HPDE6-E6E7 (cell line): ENCODE measurements around the gene HEATR1.
"Not testable (repeated sequence)": the region's sequence is repeated elsewhere in the genome, so short reads cannot be mapped to it uniquely, and the experiment has no call there.

Experiments used
- DNase-seq: peaks from one replicate; pipeline ENCODE4 v3.0.0; 2011; ENCODE audit warnings: missing footprints; ENCODE audit errors: extremely low spot score

HEATR1 gene, protein sequence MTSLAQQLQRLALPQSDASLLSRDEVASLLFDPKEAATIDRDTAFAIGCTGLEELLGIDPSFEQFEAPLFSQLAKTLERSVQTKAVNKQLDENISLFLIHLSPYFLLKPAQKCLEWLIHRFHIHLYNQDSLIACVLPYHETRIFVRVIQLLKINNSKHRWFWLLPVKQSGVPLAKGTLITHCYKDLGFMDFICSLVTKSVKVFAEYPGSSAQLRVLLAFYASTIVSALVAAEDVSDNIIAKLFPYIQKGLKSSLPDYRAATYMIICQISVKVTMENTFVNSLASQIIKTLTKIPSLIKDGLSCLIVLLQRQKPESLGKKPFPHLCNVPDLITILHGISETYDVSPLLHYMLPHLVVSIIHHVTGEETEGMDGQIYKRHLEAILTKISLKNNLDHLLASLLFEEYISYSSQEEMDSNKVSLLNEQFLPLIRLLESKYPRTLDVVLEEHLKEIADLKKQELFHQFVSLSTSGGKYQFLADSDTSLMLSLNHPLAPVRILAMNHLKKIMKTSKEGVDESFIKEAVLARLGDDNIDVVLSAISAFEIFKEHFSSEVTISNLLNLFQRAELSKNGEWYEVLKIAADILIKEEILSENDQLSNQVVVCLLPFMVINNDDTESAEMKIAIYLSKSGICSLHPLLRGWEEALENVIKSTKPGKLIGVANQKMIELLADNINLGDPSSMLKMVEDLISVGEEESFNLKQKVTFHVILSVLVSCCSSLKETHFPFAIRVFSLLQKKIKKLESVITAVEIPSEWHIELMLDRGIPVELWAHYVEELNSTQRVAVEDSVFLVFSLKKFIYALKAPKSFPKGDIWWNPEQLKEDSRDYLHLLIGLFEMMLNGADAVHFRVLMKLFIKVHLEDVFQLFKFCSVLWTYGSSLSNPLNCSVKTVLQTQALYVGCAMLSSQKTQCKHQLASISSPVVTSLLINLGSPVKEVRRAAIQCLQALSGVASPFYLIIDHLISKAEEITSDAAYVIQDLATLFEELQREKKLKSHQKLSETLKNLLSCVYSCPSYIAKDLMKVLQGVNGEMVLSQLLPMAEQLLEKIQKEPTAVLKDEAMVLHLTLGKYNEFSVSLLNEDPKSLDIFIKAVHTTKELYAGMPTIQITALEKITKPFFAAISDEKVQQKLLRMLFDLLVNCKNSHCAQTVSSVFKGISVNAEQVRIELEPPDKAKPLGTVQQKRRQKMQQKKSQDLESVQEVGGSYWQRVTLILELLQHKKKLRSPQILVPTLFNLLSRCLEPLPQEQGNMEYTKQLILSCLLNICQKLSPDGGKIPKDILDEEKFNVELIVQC (N-terminal part only)

DNA sequence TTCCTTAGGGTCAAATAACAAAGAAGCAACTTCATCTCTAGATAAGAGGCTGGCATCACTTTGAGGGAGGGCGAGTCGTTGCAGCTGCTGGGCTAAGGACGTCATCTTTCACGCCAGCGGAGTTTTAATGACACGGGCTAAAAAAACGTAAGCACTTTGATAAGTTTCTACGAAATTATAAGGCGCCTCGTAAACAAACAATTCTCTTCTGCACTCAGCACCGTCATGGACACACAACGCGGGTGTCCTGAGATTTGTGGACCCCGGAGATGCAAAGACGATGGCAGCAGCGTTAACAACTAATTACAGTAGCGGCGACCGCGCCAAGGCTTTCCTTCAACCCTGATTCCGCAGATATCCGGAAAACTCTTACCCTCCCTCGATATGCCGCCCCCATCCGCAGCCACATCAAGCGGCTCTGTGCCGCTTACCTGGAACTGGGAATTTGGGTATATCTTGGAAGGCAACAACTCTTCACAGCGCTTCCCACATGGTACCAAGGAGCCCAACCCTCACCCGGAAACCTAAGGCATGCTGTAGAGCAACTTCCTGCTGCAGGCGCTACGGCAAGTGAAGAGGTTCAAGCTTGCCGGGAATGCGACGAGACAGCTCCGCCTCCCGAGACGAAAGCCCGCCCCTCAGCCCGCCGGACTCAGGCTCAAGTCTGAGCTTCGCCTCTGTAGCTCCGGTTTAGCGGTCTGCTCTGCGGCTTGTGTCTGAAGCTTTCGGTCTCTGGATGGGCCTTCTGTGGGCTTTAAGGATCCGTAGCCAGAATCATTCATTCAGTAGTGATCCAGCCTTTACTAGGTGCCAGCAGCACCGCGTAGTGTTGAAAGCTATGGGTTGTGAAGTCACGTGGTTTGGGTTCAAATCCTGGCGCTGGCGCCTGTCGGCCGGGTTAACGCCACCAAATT, at the start of gene HEATR1:
HEATR1 (minus strand) TSS at position 526 of the 914 bp plus-strand sequence; CDS start at position 105, 421 bp downstream.
- peak; percentile 90 for DNase-seq

DNA sequence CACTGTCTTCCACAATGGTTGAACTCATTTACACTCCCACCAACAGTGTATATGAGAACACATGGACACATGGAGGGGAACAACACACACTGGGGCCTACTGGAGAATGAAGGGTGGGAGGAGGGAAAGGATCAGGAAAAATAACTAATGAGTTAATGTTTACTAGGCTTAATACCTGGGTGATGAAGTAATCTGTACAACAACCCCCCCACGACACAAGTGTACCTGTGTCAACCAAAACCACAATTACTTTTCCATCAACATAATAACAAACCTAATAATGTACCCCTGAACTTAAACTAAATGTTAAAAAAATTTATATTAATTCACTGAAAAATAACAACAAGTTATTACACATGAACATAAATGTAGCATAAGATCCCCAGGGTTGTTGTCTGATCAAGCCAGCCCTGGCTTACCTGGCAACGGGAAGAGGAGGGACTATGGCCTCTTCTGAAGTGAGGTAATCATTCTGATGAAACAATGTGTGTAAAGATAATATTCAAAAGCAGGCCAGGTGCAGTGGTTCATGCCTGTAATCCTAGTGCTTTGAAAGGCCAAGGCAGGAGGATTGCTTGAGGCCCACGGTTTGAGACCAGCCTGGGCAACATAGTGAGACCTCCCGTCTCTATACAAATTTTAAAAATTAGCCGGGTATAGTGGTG, 40.8 kb upstream of the HEATR1 start:
- DNase-seq = no peak

DNA sequence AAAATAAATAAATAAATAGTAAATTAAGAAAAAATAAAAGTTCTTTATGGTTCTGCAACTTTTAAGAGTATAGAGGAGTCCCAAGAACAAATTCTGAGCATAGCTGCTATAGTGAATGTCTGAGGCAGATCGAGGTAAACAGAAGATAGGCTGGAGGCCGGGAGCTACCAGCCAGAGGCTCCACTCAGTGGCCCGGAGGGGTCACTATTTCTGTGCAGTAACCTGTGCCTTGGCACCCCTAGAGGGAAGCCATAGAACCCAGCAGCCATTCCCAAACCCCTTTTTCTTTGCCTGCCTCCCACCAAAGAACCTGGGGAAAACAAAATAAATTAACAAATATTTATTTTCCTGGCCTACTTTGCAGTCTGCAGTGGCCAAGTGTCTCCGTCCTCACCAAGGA, 38.4 kb upstream of the HEATR1 start:
- DNase-seq = no peak

DNA sequence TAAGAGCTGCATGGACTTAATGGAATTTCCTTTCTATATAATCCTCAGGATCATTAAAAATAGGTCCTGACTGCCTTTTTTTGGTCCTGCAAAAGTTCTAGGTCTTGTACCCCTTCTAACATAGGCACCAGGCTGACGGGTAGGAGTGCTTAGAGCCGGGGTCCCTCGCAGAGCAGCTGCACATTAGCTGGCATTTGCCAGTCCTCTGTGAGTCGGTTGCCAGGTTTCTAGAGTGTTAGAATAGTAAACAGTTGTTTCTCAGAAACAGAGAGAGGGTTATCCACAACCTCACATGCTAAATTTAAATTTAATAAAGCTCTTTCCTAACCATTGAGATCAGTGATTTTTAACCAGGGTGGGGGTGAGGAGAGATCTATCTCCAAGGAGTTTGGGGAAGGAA, 35.4 kb upstream of the HEATR1 start:
- DNase-seq = no peak

DNA sequence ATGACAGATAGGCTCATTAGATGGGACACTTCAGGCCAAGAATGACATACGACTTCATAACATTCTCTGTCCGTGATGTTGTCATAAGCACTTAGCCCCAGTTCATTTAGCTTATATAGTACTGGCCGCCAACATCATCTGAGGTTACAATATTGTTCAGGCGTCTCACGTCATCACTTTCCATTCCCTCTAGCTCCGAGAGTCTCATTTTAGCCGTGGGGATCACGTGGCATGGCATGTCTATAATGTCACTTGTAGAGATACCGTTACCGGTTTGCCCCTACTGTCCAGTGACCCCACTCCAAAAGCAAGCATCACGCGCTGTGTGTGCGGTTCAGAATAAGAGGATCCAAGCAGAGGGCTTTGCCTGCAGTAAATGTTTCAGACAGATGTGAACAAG, 34.6 kb upstream of the HEATR1 start:
- DNase-seq = no peak

DNA sequence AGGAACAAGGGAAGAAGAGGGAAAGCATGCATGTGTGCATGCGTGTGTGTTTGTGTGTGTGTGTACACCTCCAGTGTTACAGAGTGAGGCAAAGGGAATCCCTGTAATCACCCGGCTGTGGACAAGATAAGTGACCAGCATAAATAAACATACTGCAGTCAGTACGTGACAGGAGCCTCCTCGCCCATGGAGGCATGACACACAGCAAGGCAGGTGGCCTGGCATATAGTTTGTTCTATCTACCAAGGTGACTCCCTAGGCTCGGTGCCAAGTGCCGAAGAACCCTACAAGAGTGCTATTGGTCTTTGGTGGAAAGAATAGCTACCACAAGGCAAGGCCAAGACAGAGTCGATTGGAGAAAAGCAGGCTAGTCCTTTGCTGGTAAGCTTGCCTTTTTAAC, 31.7 kb upstream of the HEATR1 start:
- no peak for DNase-seq

DNA sequence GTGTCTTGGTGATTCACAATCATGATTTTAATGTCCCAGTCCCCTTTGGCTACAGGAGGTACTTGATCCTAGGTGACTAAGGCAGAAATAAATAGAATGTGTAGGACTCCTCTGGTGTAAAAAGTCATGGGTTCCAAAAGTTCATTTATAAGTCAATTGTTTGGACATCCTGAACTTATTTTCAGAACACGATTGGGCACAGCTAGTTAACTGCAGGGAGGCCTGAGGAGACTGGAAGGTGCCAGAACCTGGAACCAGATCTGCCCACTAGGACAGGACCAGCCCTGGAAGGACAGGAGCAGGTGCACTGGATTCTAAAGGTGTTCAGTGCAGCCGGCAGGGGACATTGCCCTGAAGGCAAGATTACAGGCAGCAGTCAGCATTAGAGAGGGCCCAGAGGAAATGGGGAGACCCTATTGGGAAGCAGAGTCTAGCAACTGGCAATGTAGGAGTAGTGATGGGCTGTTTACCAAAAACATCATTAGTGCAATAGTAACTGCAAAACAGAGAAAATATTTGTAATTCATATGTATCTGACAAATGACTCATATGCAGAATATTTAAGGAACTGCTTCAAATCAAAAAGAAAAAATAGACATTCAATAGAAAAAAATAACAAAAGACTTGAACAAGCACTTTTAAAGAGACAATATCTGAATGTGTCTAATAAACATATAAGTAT, 23.6 kb upstream of the HEATR1 start:
- DNase-seq = no peak

DNA sequence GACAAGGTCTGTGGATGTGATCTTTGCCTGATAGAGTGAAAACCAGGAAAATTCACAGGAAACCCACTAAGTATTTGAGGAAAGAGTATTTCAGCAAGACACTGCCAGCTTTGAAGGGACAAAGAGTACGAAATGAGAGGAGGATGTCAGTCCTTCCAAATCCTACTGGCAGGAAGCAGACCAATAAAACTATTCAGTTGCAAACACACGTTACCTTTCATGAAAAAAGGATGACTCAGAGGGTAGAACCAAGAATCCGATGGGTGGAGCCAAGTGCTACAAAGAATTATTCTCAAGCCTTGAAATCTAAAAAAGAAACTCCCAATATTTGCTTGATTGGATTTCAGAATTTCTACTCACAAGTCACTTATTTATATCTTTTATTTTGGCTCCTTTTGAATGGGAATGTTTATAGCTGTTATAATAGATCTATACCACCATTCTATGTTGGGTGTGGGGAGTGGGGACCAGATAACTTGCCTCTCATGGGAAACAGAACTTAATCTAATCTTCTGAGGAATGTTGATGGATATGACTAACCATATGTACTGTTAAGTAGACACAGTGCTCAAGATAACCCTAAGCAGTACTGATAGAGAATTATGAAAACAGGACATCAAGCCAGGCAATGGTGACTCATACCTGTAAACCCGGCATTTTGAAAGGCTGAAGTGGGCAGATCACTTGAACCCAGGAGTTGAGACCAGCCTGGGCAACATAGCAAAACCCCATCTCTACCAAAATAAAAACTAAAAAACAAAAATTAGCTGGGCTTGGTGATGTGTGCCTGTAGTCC, 19.3 kb upstream of the HEATR1 start:
- no peak for DNase-seq

DNA sequence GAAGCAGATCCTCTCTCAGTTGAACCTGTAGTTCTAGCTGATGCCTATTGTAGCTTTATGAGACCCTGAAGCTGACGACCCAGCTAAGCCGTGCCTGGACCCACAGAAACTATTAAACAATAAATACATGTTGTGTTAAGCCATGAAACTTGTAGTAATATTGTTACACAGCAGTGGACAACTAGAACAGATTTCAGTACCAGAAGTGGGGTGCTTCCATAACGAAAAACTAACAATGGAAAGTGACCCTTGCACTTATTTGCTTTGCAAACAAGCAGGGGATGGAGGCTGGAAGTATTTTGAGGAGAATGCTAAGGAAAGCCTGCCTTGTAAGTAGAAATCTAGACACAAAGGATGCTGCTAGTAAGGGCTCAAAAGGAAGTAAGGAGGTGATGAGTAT, 18.1 kb upstream of the HEATR1 start:
- DNase-seq = no peak

DNA sequence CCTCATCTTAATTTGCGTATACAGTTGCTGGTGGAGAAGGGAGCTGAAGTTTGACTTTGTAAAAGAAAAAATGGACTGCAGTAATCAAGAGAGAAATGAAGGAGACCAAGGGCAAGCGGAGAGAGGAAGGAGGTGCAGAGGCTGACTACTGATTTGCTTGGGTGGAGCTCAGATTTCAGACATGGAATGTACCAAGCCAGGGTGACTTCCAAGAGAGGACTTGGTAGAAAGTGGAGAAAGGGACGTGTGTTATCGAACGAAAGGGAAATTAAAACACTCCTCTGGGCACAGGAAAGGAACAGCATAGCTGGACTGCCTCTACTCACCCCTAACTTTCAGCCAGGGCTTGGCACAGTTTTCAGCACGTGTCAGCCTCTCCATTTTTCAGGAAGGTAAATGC, 15.1 kb upstream of the HEATR1 start:
- no peak for DNase-seq

DNA sequence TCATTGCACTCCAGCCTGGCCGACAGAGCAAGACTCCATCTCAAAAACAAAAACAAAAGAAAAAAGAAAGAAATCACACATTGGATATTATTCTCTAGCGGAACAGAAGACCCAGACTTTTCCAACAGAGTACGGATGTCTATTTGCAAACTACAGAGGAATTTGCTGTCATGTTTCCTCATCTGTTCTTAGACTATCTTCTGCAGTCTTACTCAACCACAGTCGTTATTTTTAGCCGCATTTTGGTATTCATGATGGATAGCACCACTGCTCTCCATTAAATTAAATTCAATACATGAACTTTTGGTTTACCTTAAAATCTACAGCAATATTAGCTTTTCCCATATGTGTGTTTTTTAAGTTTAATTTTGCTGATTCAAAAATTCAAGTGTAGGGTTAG, 14.2 kb upstream of the HEATR1 start:
- no peak for DNase-seq

DNA sequence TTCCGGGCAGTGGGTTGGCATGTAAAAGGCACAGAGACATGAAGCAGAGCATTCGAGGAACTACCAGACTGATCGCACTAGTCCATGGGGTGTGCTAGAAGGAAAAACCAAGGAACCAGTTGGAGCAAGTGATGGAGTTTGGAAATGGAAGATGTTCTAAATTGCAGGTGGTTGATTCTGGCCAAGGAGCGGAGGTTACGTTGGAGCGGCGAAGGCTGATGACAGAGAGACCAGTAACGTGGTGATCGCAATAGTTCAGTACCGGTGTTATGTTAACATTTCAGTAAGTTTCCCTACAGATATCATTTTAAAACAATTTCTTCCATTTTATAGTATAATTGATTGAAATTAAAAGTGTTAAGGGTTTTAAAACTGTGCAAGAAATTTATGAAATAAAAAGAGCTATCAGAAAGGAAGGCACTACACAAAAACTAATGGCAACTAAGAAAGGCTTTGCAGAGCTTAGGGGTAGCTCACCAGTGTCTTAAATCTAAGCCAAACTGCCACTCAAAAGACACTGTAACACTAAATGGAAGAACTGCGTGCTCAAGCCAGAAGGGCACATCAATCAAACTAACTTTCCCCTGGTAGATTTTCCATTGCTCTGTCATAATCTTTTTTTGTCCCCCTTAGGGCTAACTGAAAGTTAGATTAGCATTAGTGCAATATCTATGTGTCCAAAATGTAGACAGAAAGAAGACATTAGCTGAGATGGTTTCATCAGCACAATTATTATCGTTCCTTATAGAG, 11.3 kb upstream of the HEATR1 start:
- no peak for DNase-seq

DNA sequence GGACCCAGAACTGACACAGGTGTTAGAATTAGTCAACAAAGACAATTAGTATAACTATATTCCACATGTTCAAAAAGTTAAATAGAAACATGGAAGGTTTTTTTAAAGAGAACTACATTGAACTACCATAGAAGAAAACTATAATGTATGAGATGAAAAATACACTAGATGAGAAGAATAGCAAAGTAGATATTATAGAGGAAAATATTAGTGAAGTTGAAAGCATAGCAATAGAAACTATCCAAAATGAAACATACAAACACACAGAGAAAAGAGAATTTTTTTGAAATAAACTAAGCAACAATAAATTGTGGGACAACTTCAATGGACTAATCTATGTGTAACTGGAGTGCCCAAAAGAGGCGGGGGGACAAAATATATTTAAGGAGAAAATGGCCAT, 8.0 kb upstream of the HEATR1 start:
- DNase-seq = no peak

DNA sequence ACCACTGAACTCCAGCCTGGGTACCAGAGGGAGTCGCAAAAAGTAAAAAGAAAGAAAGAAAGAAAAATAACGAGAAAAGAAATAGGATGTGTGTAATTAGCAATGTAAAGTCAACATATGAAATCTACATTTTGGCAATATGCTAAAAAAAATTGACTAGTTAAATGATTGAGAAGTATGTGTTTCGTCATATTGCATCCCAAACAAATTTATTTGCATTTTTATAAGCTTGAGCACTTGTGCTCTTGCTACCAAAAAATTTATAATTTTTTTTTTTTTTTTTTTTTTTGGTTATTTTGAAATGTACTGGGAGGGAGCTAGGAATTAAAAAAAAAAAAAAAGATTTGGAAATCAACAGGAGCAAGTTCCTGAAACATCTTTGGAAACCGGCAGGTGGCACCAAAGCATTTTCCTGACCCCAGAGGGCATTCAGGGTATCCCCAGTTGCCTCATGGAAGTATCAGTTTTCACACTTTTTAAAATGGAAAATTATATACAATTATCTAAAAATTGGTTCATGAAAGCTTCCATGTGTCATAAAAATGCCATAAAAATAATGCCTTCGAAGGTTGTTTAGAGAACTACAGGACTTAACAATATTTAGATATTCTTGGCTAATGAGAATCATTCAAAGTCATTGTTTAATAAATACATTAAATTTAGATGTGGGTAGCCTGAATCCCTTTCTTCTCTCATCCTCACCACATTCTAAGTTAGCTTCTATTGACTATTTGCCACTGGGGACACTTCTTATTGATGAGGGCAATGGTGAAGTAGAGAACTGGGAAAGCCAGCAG, 4.8 kb upstream of the HEATR1 start:
- DNase-seq = peak; percentile 46

DNA sequence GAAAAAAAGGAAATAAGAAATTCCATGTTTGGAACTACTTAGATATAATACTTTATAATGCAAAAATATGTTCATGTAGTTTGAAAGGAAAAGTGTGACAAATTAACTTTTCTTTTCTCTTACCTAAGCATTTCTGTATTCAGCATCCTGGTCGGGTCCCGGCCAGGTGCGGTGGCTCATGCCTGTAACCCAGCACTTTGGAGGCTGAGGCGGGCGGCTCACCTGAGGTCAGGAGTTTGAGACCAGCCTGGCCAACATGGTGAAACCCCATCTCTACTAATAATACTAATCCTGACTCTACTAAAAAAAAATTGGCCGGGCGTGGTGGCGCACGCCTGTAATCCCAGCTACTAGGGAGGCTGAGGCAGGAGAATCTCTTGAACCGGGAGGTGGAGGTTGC, 3.3 kb upstream of the HEATR1 start:
- DNase-seq = not testable (repeated sequence)

DNA sequence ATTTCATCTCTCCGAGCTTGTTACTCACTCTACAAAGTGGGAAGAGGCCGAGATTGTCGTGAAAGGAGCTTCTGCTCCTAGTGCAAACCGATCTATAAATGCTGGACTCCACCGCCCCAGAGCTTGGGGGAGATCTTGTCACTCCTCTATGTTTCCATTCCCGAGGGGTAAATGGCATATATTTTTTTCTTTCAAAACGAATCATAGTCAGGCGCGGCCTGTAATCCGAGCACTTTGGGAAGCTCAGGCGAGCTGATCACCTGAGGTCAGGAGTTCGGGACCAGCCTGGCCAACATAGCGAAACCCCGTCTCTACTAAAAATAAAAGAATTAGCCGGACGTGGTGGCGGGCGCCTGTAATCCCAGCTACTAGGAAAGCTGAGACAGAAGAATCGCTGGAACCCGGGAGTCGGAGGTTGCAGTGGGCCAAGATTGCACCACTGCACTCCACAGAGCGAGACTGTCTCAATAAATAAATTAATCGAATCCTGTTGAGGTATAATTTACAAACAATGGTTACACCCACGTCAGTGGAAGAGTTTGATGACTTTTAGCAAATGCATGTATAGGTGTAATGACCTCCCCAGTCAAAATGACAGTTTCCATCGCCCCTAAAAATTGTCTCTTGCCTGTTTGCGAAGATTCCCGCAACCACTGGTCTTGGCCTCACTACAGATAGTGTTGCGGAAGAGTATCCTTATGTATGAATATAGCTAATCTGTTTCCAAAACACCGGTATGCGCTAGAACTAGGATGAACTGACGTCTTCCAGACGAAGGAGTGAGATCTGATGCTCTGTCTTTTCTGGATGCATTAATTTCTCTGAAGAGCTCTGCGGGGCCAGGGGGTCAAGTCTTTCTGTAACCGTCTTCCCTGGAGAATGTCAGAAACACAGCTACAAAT, 840 bp upstream of the HEATR1 start:
- no peak for DNase-seq
